KMS-11 (cell line): ENCODE data around the gene DENND6A.

Source experiments
- H2AFZ ChIP-seq: fragments of 200-600 bp; sonication (generic); 2 replicates; pipeline ENCODE4 v1.6.1; 2016; ENCODE audit warnings: antibody characterized with exemption, mixed run types, low read depth
- H3K27ac ChIP-seq: fragments of 200-600 bp; sonication (generic); 2 replicates; pipeline ENCODE4 v1.6.1; 2016; ENCODE audit warnings: mild to moderate bottlenecking, mixed run types
- H3K27me3 ChIP-seq: fragments of 200-600 bp; sonication (generic); 2 replicates; pipeline ENCODE4 v1.6.1; 2017; ENCODE audit warnings: mild to moderate bottlenecking, low read depth, mixed run types, moderate library complexity; ENCODE audit not compliant: insufficient read depth
- H3K36me3 ChIP-seq: fragments of 200-600 bp; sonication (generic); 2 replicates; pipeline ENCODE4 v1.6.1; 2017; ENCODE audit warnings: mild to moderate bottlenecking, mixed run types; ENCODE audit not compliant: insufficient read depth
- H3K4me1 ChIP-seq: fragments of 200-600 bp; sonication (generic); 2 replicates; pipeline ENCODE4 v1.6.1; 2016; ENCODE audit warnings: mild to moderate bottlenecking, low read depth, mixed run types; ENCODE audit not compliant: poor library complexity, severe bottlenecking
- H3K4me2 ChIP-seq: fragments of 200-600 bp; sonication (generic); 2 replicates; pipeline ENCODE4 v1.7.0; 2016; ENCODE audit warnings: mild to moderate bottlenecking, mixed run types
- H3K4me3 ChIP-seq: fragments of 200-600 bp; sonication (generic); IDR thresholded peaks from 2 replicates; pipeline ENCODE4 v1.6.1; 2017; ENCODE audit warnings: low read depth, low read length, mixed read lengths; ENCODE audit not compliant: insufficient read depth
- H3K79me2 ChIP-seq: fragments of 200-600 bp; sonication (generic); 2 replicates; pipeline ENCODE4 v1.6.1; 2016; ENCODE audit warnings: low read depth, mixed run types; ENCODE audit not compliant: insufficient read depth
- H3K9ac ChIP-seq: fragments of 200-600 bp; sonication (generic); 2 replicates; pipeline ENCODE4 v1.6.1; 2016; ENCODE audit warnings: mild to moderate bottlenecking, mixed run types
- H4K20me1 ChIP-seq: fragments of 200-600 bp; sonication (generic); 2 replicates; pipeline ENCODE4 v1.6.1; 2016; ENCODE audit warnings: mild to moderate bottlenecking, mixed run types; ENCODE audit not compliant: insufficient read depth
- CTCF ChIP-seq: fragments of 200-600 bp; sonication (generic); conservative IDR thresholded peaks from 2 replicates; pipeline ENCODE4 v1.6.1; 2017; ENCODE audit warnings: low read depth, mild to moderate bottlenecking, antibody characterized with exemption, low read length, moderate library complexity, mixed read lengths

DENND6A gene

GRCh38 chr3:57681691-57682090 lies 11.2 kb downstream of the DENND6A start:
- no peak overlapping the region for H3K4me2 ChIP-seq
- no peaks in the 10 kb centered on the region for H3K27me3 ChIP-seq
- no peak overlapping the region for H3K9ac ChIP-seq
- H4K20me1 ChIP-seq = no peaks in the 10 kb centered on the region
- no peak overlapping the region for H3K27ac ChIP-seq
- 0 out of 2 replicates have a peak, but pooled peaks cover 5% of the 10 kb centered on the region for H3K79me2 ChIP-seq
- H2AFZ ChIP-seq = no peak overlapping the region
- H3K4me1 ChIP-seq = peaks cover 4% of the 10 kb centered on the region
- no peak overlapping the region for H3K4me3 ChIP-seq
- no peak for TF ChIP-seq CTCF
- no peaks in the 10 kb centered on the region for H3K36me3 ChIP-seq

- no peaks in the 10 kb centered on the region for H3K27me3 ChIP-seq
- peaks cover 12% of the 10 kb centered on the region for H3K4me1 ChIP-seq
- no peak overlapping the region for H3K4me3 ChIP-seq
- no peaks in the 10 kb centered on the region for H3K36me3 ChIP-seq
- H3K27ac ChIP-seq = no peak overlapping the region
- TF ChIP-seq CTCF = no peak
- no peaks in the 10 kb centered on the region for H3K79me2 ChIP-seq
- H3K4me2 ChIP-seq = no peak overlapping the region
- no peaks in the 10 kb centered on the region for H4K20me1 ChIP-seq
- H3K9ac ChIP-seq = no peak overlapping the region
- no peak overlapping the region for H2AFZ ChIP-seq
These were observed 12.8 kb downstream of the DENND6A start for GRCh38 chr3:57680046-57680445.

GRCh38 chr3:57675530-57675929 lies 17.3 kb downstream of the DENND6A start:
- TF ChIP-seq CTCF = no peak

GRCh38 chr3:57673156-57673555 lies 19.7 kb downstream of the DENND6A start:
- H2AFZ ChIP-seq = no peak overlapping the region
- peaks cover 9% of the 10 kb centered on the region for H3K4me1 ChIP-seq
- no peak for TF ChIP-seq CTCF
- H3K27ac ChIP-seq = no peak overlapping the region
- no peaks in the 10 kb centered on the region for H3K27me3 ChIP-seq
- H3K4me2 ChIP-seq = no peak overlapping the region
- H4K20me1 ChIP-seq = no peaks in the 10 kb centered on the region
- H3K79me2 ChIP-seq = no peaks in the 10 kb centered on the region
- no peak overlapping the region for H3K9ac ChIP-seq
- H3K36me3 ChIP-seq = no peaks in the 10 kb centered on the region
- no peak overlapping the region for H3K4me3 ChIP-seq

More at GRCh38 chr3:57675530-57675929, 17.3 kb downstream of the DENND6A start:
- Histone ChIP-seq H3K4me2 (no peak overlapping the region; the same call in 1 of the 2 replicates), H2AFZ (no peak overlapping the region), H3K27me3 (no peaks in the 10 kb centered on the region), H3K27ac (no peak overlapping the region), H3K79me2 (no peaks in the 10 kb centered on the region), H3K4me1 (peaks cover 9% of the 10 kb centered on the region), H4K20me1 (no peaks in the 10 kb centered on the region), H3K9ac (no peak overlapping the region), H3K36me3 (no peaks in the 10 kb centered on the region), H3K4me3 (no peak overlapping the region)

GRCh38 chr3:57670543-57670942 lies 22.3 kb downstream of the DENND6A start:
- H3K36me3 ChIP-seq = no peaks in the 10 kb centered on the region
- no peak for TF ChIP-seq CTCF
- H4K20me1 ChIP-seq = no peaks in the 10 kb centered on the region
- H3K9ac ChIP-seq = no peak overlapping the region
- H3K27ac ChIP-seq = no peak overlapping the region
- peaks cover 5% of the 10 kb centered on the region for H3K4me1 ChIP-seq
- H3K27me3 ChIP-seq = no peaks in the 10 kb centered on the region
- no peak overlapping the region for H3K4me3 ChIP-seq
- H2AFZ ChIP-seq = no peak overlapping the region
- H3K4me2 ChIP-seq = no peak overlapping the region
- no peaks in the 10 kb centered on the region for H3K79me2 ChIP-seq
